Natural killer cell (primary cell): Measurements from ENCODE around the gene TSPAN18. TPM values are rescaled to one million over a fixed set of nuclear protein-coding genes. Genes with fewer than 3 reads are reported as not detected.

Source experiments
- ATAC-seq, 3 donors: fragments of 150-1000 bp in 2 of 3; fragments of 200-7000 bp in 1 of 3; cut with Tn5 transposase; 1 replicate in 1 of 3; 2 replicates in 2 of 3; pipeline ENCODE4 v1.10.0; 2021; ENCODE audit warnings: mild to moderate bottlenecking in 2 of 3, moderate library complexity in 2 of 3
- DNase-seq, 2 donors: peaks; one replicate each; pipeline versions ENCODE4 v3.0.0 to v3.0.0-alpha.2; 2013 to 2021; ENCODE audit warnings: mixed read lengths in 1 of 2
- H3K27ac ChIP-seq: one replicate; pipeline ENCODE4 v1.5.1; 2013; ENCODE audit warnings: mild to moderate bottlenecking, low read length
- H3K27me3 ChIP-seq: one replicate; pipeline ENCODE4 v1.6.1; 2013; ENCODE audit warnings: low read length; ENCODE audit not compliant: control insufficient read depth, insufficient read depth
- H3K36me3 ChIP-seq: one replicate; pipeline ENCODE4 v1.6.1; 2013; ENCODE audit warnings: low read length; ENCODE audit not compliant: control insufficient read depth, insufficient read depth
- H3K4me1 ChIP-seq: one replicate; pipeline ENCODE4 v1.6.1; 2013; ENCODE audit warnings: low read length; ENCODE audit not compliant: control insufficient read depth, insufficient read depth
- H3K4me3 ChIP-seq: one replicate; pipeline ENCODE4 v1.5.1; 2013; ENCODE audit warnings: low read length
- H3K9me3 ChIP-seq: one replicate; pipeline ENCODE4 v1.6.1; 2013; ENCODE audit warnings: low read length; ENCODE audit not compliant: control insufficient read depth, insufficient read depth
- H3K27ac Mint-ChIP-seq, 2 donors: one replicate each; pipeline ENCODE4 v1.8.0; 2022; ENCODE audit warnings: mild to moderate bottlenecking in 2 of 2, mixed read lengths in 2 of 2, moderate library complexity in 1 of 2
- H3K27me3 Mint-ChIP-seq, 2 donors: one replicate each; pipeline ENCODE4 v1.8.0; 2022; ENCODE audit warnings: low read depth in 2 of 2, mixed read lengths in 2 of 2
- H3K36me3 Mint-ChIP-seq: one replicate; pipeline ENCODE4 v1.8.0; 2022; ENCODE audit warnings: mixed read lengths
- H3K4me1 Mint-ChIP-seq, 2 donors: one replicate each; pipeline ENCODE4 v1.8.0; 2022; ENCODE audit warnings: mixed read lengths in 2 of 2
- H3K4me3 Mint-ChIP-seq: one replicate; pipeline ENCODE4 v1.8.0; 2022; ENCODE audit warnings: mild to moderate bottlenecking, moderate library complexity, mixed read lengths
- H3K9me3 Mint-ChIP-seq, 2 donors: one replicate each; pipeline ENCODE4 v1.8.0; 2022; ENCODE audit warnings: mixed read lengths in 2 of 2
- CTCF ChIP-seq: fragments of 200-600 bp; IDR thresholded peaks from one replicate; pipeline ENCODE4 v1.8.0; 2022; ENCODE audit warnings: antibody characterized with exemption
- WGBS: methylation state at CpG from one replicate; pipeline ENCODE4 v1.1.7; 2013; ENCODE audit warnings: missing lambda C conversion rate; ENCODE audit not compliant: insufficient coverage; 5-methylcytosine and 5-hydroxymethylcytosine counted together
- intact Hi-C: fragments of 100-400 bp; cut with micrococcal nuclease; formaldehyde crosslinking; loops from one replicate; pipeline ENCODE4 v1.14.2; 2022
- total RNA-seq, 4 donors: library from RNA; stranded (reverse); fragments of 120-200 nt in 1 of 4; gene quantifications; one replicate each; pipeline versions ENCODE4 v1.2.3 to v1.2.4, GENCODE V29; 2013 to 2022

The TSPAN18 gene
- total RNA-seq, 3 donors from 2014 or later (not counting 1 experiment from before 2014, with no cell fraction given): 1.9 to 2.4 (median 2.3) TPM

GRCh38 chr11:44949160-44950030 lies 222.6 kb downstream of the TSPAN18 start:
- peak overlapping the region; percentile 55 for H3K27ac ChIP-seq
- intact Hi-C loops: no loop called here
- peak; percentile 41 for TF ChIP-seq CTCF

DNA sequence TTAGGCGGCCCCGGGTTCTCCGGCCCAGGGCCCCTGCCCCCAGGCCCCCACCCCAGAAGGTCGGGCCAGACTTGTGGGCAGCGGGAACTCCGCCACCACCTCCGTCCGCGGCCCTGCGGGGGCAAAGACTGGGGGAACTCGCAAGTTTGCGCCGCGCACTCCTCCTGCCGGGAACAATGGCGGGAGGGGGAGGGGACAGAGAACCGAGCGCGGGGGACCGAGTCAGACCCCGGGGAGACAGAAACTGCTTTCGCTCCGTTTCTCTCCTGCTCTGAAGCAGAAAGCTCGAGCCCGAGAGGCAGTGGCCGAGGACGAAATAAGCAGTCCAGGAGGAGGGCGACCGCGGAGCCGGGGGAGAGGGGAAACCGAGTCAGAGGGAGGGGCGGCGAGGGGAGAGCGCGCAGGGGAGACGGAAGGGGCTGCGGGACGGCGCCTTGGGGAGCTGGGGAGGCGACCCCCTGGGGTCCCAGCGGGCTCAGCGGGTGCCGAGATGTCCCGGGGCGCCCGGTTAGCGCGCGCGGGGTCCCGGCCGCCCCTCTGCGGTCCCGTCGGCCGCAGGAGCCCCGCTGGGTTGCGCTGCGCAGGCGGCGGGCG lies 223.4 kb downstream of the TSPAN18 start:
- peak overlapping the region; percentile 74 for H3K4me3 Mint-ChIP-seq
- peak overlapping the region; percentile 87 for H3K4me3 ChIP-seq
- H3K27ac ChIP-seq: peak overlapping the region; percentile 55
- H3K27me3 ChIP-seq: peaks cover 3% of the 10 kb centered on the region
- no peaks in the 10 kb centered on the region for H3K36me3 ChIP-seq
- H3K9me3 ChIP-seq: no peaks in the 10 kb centered on the region
- no peaks in the 10 kb centered on the region for H3K36me3 Mint-ChIP-seq
- DNase-seq (peak in 1 of 2 donors; percentile 49), ATAC-seq (peak in 2 of 3 donors; percentile 14 to 25)
- TF ChIP-seq CTCF: no peak
- peaks cover 0 to 9% of the 10 kb centered on the region in 2 donors for H3K4me1 Mint-ChIP-seq
- intact Hi-C loops: no loop called here
- H3K27me3 Mint-ChIP-seq: peaks cover 0 to 19% of the 10 kb centered on the region in 2 donors
- WGBS: under 1% methylated on average over 63 of the region's 63 CpGs
- H3K27ac Mint-ChIP-seq: no peak overlapping the region
- H3K9me3 Mint-ChIP-seq: no peaks in the 10 kb centered on the region
- peaks cover 32% of the 10 kb centered on the region for H3K4me1 ChIP-seq

More at GRCh38 chr11:44949160-44950030, 222.6 kb downstream of the TSPAN18 start:
- Histone ChIP-seq H3K4me1 (peaks cover 26% of the 10 kb centered on the region), H3K27me3 (peaks cover 3% of the 10 kb centered on the region), H3K36me3 (no peaks in the 10 kb centered on the region), H3K9me3 (no peaks in the 10 kb centered on the region), H3K4me3 (peak overlapping the region; percentile 87)
- Mint-ChIP-seq H3K4me3 (peak overlapping the region; percentile 78), H3K27me3 (peaks cover 0 to 17% of the 10 kb centered on the region in 2 donors), H3K9me3 (no peaks in the 10 kb centered on the region), H3K36me3 (no peaks in the 10 kb centered on the region), H3K27ac (peak overlapping the region in 1 of 2 donors; percentile 64), H3K4me1 (peaks cover 0 to 9% of the 10 kb centered on the region in 2 donors)
- WGBS: 3% methylated on average over 57 of the region's 57 CpGs
- peak; percentile 27 to 41 (median 32) for ATAC-seq
- DNase-seq: peak in 1 of 2 donors; percentile 64

DNA sequence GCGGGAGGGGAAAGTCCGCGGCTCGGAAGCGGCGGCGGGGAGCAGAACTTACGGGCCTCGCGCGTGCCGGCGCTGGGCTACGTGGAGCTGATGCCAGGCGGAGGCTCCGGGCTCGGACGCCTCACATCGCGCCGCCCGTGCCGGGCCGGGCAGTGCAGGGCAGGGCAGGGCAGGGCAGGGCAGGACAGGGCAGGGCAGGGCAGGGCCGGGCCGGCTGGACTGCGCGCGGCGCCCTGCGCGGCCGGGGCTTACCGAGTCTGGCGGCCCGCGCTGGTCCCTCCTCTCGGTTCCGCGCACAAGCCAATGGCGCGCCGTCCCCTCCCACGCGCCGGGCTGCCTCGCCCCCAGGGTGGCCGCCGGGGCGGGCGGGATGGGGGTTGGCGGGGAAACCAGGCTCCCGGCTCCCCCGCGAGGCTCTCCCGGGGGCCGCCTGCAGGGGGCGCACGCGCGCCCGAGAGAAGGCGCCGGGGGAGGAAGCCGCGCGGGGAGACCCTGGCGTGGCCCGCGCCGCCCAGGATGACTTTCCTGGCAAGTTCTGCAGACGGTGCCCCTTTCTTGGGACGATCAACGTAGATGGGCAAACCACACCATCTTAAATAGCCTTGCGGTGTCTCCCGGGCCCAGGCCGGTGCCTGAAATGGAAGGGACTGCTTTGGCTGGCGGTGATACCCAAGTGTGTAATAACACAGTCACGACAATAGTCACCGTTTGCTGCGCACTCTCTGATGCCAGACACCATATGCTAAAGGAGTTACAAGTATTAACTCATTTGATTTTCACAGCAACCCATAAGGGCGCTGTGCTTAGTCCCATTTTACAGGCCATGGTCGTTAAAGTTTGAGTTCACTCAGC lies 224.1 kb downstream of the TSPAN18 start, which contains the start of gene TP53I11:
Gene TP53I11 (minus strand): TSS at position 259 of the 852 bp plus-strand sequence. CDS start 12,548 bp downstream, outside the sequence.
- no peaks in the 10 kb centered on the region for H3K36me3 ChIP-seq
- ATAC-seq (peak; percentile 74 to 81 (median 80)), DNase-seq (peak; percentile 41 to 72)
- Mint-ChIP-seq H3K4me3 (peak within 1 kb of the TSS; percentile 74), H3K4me1 (peaks cover 0 to 9% of the 10 kb centered on the region in 2 donors), H3K36me3 (no peaks in the 10 kb centered on the region), H3K27ac (no peak within 1 kb of the TSS), H3K27me3 (peaks cover 0 to 26% of the 10 kb centered on the region in 2 donors), H3K9me3 (no peaks in the 10 kb centered on the region)
- H3K4me1 ChIP-seq: peaks cover 39% of the 10 kb centered on the region
- peaks cover 3% of the 10 kb centered on the region for H3K27me3 ChIP-seq
- intact Hi-C loops: no loop called here
- H3K4me3 ChIP-seq: peak within 1 kb of the TSS; percentile 87
- 11% methylated on average over 83 of the region's 83 CpGs for WGBS
- peak within 1 kb of the TSS; percentile 55 for H3K27ac ChIP-seq
- H3K9me3 ChIP-seq: no peaks in the 10 kb centered on the region
- TF ChIP-seq CTCF: peak; percentile 62
